GM21381 (cell line): ENCODE measurements around the gene LRRC74B.

Experiments
- ATAC-seq: cut with Tn5 transposase; IDR thresholded peaks from one replicate; pipeline ENCODE4 v1.9.1; 2021; ENCODE audit warnings: mild to moderate bottlenecking, moderate library complexity; ENCODE audit not compliant: unreplicated experiment

Gene LRRC74B

DNA sequence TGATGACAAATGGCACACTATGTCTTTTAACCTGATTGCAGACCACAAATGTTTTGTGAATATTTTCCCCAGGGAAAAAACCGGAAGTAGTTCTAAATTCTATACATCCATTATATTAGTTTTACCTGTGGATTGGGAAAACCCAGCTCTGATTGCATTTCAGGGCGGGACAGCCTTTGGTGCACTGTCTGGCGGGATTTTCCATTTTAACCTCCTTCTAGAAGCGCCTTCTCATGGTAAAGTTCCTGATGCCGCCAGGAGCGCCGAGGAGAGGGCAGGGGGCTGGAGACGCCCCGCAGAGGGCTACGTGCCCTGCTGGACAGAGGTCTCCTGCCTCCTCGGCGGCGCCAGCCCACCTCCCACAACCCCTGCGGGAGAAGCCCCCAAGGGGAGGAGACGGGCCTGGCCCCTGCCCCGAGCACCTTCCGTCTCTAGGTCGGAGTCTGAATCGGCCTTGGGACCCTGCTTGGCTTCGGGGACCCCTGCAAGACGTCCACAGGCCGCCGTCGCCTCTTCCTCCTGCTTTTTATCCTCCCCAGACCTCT, 32.0 kb upstream of the LRRC74B start:
- peak; percentile 19 for ATAC-seq

DNA sequence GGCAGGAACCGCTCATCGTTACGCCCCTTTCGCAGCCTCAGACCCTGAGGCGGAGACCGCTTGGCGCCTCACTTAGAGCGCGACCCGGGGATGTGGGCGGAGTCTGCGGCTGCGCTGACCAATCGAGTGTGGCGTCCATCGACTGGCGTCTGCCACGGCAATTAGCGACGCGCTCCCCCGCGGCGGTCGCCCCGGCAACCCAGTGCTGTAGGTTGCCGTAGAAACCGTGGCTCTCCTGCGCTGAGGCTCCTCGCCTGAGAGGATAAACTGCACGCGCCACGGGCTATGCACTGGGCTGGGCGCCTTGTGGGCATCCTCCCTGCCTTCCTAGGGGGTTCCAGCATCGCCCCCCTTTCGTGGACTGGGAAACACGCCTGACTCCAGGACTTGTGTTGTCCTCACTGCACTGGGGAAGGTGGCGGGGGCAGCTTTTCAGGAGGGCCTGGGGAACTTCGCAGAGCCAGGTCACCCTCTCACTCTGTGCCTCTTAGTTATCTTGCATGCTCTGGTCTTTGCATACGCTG, 31.5 kb upstream of the LRRC74B start:
- peak; percentile 87 for ATAC-seq

DNA sequence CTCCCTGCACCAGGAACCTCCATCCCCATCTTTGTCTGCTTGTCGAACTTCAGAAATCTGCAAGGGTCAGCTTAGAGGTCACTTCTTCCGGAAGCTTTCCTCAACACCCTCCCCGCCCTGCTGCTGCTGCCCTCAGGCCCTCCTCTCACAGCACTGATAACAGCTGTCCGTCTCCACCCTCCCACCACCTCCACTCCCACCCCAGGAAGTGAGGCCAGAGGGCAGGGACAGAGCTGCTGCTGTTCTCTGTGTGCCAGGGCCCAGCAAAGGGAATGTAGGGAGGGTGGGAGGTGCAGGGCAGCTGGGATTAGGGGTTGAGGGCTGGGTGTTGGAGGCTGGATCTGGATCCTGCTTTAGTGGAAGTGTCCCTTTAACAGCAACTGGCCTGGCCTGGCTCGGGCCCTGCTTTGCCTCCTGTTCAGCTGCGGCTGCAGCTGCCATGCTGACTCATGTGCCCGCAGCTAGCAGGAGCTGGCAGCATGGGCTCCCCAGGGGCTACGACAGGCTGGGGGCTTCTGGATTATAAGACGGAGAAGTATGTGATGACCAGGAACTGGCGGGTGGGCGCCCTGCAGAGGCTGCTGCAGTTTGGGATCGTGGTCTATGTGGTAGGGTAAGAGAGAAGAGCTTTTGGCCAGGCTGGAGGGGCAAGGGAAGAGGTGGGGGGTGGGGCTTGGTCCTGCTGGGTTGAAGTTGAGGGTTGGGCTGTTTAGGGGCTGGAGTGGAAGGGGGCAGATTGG, 30.9 kb upstream of the LRRC74B start, which contains the start of gene P2RX6:
Gene P2RX6 (plus strand): TSS at position 440 of the 740 bp plus-strand sequence. CDS start 10 bp downstream, at position 450.
- ATAC-seq: no peak

DNA sequence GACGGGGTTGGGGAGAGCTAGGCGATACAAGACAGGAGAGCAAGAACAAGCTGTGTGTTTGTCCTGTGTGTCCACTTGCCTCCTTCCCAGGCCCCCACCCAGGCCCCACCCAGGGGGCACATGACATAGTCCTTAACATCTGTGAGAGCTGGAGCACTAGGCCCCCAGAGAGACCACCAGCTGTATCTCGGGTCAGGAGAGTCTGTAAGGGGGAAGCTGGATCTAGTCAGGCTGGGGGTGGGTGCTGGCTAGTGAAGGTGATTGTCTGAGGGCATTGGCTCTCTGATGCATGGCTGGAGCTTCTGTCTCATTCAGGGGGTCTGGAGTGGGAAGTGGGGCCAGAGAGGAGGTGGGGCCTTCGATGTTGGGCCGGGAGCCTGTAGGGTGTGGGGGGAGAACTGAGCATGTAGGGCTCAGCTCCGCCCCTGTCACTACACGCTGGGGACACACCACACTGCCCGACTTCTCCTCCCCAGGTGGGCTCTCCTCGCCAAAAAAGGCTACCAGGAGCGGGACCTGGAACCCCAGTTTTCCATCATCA, 30.2 kb upstream of the LRRC74B start:
- ATAC-seq: no peak

DNA sequence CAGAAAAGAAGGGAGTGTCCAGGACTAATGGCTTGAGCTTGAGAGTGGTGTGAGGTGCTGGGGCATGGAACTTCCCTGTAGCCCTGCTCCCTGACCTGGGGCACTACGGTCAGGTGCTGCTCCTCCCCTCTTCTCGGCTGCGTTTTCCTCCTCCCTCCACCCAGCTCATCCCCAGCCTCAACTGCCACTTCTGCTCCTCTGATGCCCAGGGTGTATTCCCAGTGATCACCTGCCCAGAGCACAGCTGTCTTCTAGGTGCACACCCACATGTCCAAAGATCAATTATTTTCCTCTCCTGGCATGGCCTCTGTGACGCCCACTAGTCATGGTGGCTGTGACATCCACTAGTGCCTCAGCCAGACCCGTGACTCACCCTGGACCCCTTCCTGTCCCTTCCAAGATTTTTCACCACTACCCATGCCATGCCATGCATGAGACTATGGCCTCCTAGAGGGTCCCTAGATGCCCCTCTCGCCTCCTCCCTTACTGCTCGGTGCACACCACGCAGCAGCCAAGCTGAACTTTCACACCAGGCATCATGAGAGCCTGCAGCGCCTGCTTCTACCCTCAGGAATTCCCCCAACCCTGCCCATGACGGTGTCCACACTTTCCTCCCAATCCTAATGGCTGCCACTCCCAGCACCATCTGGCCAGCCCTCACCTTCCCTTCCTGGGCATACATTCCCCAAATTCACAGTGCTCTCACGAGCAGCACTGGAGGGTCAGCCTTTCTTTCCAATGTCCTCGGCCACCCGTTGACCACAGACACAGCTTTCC, 28.9 kb upstream of the LRRC74B start:
- ATAC-seq: no peak

DNA sequence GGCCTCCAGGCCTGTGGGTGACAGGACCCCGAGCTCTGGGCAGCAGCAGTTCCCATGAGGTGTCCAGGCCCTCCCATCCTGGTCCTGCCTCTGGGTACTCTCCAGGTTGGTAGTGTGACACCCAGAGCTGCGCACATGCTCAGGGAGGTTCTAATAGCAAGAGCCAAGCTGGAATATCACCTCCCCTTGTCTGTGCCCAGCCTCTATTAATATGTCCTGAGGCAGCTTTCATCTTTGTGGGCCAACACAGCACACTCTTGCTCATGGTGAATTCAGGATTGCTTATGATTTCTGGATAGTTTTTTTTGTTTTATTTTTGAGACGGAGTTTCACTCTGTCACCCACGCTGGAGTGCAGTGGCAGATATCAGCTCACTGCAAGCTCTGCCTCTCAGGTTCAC, 27.4 kb upstream of the LRRC74B start:
- no peak for ATAC-seq

DNA sequence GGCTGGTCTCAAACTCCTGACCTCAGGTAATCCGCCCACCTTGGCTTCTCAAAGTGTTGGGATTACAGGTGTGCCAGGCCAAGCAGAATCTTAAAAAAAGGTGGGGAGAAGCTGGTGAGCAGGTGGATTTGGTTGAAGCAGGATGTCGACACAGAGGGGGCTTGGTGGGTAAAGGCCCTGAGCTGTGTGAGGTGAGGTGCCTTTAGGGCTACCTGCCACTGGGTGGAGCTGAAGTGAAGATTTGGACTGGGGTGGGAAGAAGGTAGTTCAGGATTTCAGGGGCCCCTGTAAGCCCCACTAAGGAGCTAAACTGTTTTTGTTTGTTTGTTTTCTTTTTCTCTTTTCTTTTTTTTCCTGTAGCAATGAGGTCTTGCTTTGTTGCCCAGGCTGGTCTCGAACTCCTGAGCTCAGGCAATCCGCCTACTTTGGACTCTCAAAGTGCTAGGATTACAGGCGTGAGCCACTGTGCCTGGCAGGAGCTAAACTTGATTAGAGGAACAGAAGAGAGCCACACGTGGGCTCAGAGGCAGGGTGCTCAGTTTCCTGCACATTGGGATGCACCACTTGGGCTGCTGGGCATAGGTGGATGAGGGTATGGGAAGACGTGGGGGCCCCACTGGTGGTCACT, 24.8 kb upstream of the LRRC74B start:
- ATAC-seq: no peak

DNA sequence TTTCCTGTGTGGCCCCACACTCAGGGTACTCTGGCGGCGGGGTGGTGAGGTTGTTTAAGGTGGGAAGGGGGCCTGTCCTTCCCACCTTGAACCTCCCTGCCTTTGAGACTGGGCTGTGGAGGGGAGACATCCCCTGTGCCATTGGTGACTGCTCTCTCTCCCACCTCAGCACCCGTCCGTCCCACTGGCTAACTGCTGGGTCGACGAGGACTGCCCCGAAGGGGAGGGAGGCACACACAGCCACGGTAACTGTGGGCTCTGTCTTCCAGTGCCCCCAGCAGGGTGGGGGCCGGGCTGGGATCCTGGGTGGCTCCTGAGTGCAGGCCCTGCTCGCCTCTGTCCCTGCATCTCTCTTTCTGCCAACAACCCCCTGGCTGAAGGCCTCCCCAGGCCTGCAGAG, 23.2 kb upstream of the LRRC74B start:
- ATAC-seq: no peak

DNA sequence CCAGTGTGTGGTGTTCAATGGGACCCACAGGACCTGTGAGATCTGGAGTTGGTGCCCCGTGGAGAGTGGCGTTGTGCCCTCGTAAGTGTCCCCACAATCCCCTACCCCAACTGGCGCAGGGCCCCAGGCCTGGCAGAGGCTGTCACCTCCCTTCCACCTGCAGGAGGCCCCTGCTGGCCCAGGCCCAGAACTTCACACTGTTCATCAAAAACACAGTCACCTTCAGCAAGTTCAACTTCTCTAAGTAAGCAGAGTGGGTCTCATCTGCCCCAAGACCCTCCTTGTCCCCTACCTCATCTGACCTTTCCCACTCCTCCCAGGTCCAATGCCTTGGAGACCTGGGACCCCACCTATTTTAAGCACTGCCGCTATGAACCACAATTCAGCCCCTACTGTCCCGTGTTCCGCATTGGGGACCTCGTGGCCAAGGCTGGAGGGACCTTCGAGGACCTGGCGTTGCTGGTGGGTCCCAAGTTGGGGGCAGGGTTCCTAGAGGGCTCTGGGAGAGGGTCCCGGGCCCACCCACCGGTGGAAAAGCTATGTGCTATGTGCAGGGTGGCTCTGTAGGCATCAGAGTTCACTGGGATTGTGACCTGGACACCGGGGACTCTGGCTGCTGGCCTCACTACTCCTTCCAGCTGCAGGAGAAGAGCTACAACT, 22.7 kb upstream of the LRRC74B start:
- no peak for ATAC-seq

DNA sequence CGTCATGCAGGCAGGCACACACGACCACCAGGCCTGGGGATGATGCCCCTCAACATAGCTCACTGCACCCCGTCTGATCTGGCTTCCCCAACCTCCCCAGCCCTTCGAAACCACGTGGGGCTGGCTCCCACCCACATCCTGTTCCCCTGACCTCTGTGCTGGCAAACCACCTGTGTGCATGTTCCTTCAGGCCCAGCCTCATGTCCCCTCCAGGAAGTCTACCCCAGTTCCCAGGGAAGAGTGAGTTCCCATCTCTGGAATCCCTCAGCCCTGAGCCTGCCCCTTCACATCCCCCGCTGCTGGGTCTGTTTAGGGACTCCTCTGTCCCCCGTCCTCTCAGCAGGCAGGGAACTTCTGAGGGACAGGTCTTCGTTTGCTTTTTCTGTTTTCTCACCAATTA, 20.5 kb upstream of the LRRC74B start:
- no peak for ATAC-seq

DNA sequence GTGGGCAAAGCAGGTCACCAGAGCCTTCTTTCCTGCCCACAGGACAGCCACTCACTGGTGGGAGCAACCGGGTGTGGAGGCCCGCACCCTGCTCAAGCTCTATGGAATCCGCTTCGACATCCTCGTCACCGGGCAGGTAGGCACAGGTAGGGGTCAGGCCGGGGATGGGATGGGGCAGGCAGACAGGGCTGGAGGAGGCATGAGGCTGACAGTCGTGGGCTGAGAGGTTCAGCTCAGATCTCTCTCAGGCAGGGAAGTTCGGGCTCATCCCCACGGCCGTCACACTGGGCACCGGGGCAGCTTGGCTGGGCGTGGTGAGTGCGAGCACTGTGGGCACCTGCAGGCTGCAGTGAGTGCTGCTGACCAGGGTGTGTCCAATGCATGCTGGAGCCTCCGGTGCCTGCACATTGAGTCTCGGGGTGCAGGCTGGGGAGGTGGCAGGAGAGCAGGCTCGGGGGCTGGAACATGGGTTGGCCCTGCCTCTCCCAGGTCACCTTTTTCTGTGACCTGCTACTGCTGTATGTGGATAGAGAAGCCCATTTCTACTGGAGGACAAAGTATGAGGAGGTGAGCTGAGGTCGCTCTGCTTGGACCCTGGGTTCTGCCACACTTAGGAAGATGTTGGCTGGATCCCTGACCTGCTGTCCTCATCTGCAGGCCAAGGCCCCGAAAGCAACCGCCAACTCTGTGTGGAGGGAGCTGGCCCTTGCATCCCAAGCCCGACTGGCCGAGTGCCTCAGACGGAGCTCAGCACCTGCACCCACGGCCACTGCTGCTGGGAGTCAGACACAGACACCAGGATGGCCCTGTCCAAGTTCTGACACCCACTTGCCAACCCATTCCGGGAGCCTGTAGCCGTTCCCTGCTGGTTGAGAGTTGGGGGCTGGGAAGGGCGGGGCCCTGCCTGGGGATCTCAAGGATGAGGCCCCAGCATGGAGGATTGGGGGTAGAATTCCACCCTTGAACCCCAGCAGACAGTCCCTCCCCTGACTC, 19.7 kb upstream of the LRRC74B start:
- no peak for ATAC-seq

DNA sequence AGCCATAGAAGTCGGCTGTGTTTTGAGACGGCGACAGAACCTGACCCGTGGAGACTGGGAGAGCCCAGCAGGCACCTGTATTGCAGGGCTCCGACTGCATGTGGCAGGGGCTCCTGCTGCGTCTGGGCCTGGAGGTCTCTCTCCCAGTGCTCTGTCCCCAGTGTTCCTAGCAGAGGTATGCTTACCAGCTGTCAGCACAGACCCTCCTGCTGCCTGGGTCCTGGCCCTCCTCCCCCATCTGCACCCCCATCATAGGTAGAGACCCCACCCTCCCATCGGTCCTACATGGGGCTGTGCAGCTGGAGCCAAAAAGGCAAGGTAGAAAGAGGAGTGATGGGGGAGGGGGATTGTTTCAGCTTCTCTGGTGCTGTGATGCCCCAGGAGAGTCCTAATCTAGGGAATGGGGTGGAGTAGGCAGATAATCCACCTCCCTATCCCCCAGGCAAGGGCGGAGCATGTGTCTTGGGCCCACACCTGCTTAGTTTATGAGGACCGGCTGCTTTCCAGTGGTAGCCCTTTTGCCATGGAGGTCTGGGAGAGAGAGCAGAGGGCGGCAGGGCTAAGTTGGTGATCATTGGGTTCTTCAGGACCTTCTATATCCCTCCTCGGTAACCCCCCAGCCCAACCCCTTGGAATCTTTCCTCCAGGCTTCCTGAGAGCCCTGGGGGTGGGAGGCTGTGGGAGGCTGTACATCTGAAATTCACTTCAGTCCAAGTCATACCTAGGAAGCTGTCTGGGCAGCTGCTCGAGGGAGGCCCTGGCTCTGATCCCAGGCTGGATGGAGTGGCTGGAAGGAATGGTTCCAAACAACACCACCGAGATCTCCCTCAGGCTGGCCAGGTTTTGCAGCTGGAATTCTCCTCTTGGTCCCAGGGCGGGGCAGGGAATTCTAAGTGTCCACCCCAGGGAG, 18.7 kb upstream of the LRRC74B start:
- ATAC-seq: no peak

DNA sequence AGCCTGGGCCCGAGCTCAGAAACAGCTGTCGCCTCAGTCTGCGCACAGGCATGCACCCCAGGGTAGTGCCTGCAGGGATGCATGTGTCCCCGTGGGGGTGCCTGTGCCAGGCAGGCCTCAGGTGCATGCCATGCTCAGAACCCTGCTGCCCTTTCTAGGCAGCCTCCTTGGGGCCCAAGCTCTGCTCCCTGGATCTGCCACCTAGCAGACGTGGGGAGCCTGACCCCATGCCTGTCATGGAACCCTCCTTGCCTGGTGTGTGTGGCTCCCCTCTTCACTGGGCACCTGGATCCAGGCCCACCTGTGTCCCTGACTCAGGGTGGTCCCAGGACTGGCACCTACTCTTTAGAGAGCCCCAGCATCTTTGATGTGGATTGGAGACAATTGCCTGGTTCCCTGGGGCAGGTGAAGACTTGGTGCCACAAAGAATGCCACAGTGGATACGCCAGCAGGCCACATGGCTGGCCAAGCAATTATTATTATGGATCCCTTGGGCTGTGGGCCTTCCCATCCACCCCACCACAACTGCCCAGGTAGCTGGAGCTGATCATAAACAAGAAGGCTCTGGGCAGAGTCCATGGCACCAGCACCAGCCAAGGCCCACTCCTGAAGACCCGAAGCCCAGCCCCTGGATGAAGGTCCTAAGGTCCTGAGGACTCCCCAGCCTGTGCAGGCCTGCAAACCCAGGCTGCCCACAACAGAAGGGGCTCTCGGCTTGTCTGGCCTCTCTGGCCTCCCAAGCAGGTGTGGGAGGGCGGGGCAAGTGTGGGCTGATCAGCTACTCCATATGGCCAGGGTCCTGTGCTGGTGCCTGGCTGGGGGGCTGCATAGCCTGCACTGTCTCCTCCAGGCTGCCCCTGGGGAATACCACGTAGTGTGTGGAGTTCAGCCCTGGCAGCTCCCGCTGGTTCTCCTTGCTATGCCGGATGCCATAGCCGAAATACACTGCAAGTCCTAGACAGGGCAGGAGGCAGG, 17.2 kb upstream of the LRRC74B start:
- no peak for ATAC-seq

DNA sequence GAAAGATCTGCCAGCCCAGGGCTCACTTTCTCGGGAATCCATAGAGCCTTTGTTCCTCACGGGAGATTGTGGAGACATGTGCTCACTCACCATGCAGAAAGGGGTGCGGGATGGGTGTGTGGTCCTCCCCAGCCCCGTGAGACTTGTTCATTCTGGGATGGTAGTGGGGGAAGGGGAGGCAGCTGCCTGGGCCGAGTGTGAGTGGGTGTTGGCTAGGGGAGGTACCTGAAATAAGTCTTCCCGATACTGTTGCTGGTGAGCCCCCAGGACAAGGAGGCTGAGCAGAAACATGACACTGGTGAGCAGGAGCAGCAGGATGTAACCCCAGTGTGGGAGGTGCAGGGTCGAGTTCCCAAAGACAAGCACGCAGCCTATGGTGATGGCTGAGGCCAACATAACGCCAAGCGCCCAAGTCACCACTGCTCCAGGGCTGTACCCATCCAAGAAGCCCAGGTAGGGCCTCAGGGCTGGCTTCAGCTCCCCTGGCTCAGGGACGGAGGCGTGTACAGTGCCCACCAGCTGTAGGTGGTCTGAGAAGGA, 16.2 kb upstream of the LRRC74B start:
- no peak for ATAC-seq

DNA sequence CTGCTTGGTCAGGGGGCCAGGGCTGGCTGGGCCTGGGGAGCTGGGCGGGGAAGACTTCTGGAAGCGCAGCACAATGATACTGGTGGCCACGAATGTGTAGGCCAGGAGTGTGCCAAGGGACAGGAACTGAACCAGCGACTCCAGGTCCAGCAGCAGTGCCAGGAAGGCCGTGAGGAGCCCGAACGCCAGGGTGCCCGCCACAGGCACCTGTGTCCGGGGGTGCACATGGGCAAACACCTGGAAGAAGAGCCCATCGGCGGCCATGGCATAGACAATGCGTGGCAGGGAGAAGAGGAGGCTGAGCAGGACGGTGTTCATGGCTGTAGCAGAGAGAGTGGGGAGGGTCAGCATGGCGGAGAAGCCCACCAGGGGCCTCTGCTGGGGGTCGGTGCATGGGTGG, 15.7 kb upstream of the LRRC74B start:
- no peak for ATAC-seq

DNA sequence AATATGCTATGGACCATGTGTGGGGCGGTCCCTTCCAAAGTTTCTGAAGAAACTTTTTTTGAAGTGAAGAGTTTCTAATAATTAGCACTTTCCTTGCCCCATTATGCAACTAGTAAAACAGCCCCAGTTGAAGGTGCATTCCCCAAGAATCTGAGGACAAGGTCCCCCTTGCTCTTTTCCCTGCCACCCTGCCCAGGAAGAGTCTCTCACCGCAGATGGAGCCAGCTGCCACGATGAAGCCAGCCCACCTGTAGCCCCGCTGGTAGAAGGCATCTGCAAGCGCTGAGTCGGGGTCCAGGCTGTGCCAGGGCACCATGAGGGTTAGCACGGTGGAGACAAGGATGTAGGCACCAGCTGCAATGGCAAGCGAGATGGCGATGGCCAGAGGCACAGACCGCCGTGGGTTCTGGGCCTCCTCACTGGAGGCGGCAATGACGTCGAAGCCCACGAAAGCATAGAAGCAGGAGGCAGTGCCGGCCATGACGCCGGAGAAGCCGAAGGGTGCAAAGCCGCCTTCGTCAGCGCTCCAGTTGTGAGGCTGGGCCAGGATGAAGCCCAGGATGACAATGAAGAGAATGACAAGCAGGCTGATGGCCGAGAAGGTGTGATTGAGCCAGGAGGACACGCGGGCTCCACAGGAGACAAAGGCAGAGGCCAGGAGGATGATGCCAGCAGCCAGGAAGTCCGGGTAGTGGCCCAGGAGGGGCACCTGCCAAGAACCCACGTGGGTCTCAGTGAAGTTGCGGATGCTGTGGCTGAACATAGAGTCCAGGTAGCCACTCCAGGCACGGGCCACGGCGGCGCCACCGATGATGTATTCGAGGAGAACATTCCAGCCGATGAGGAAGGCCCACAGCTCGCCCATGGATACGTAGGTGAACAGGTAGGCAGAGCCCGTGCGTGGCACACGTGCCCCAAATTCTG, 14.9 kb upstream of the LRRC74B start:
- no peak for ATAC-seq
